Endothelial cell of umbilical vein (primary cell): ENCODE measurements around the gene SLC25A26. TPM values are rescaled to one million over a fixed set of nuclear protein-coding genes. Genes with fewer than 3 reads are reported as not detected.

ENCODE experiments used
- BruUV-seq: library from RNA; stranded (reverse); fragments of 400-500 nt; replicated peaks from 2 replicates; lab custom pipeline; 2021; lab: Mats Ljungman, UMichigan
- CTCF ChIA-PET: fragments of 300-600, 350-600 bp; sonication (Branson Sonifier 250); formaldehyde crosslinking; loops from one replicate; lab custom pipeline; 2021; ENCODE audit warnings: antibody characterized with exemption, inconsistent platforms; lab: Charles Lee
- POLR2A ChIA-PET: fragments of 300-600, 350-600 bp; sonication (Branson Sonifier 250); formaldehyde crosslinking; loops from one replicate; lab custom pipeline; 2021; ENCODE audit warnings: antibody characterized with exemption, inconsistent platforms; lab: Charles Lee
- DNase-seq: peaks from one replicate; pipeline ENCODE4 v3.0.0-alpha.2; 2011; ENCODE audit warnings: low read depth, low spot score
- FAIRE-seq: peaks from 2 replicates; lab custom pipeline; 2011; peaks lifted over from hg19 to GRCh38; lab: Jason Lieb, UNC
- H2AFZ ChIP-seq: 2 replicates; pipeline ENCODE4 v1.6.0; 2012; ENCODE audit warnings: low read depth, low read length, control low read depth, inconsistent platforms
- H3K27ac ChIP-seq: 2 replicates; pipeline ENCODE4 v1.5.1; 2011; ENCODE audit warnings: low read depth, mild to moderate bottlenecking, control low read depth, low read length, moderate library complexity; ENCODE audit not compliant: insufficient read depth
- H3K27me3 ChIP-seq, 2 experiments: 2 replicates each; pipeline versions ENCODE4 v1.6.0 to v1.6.1; 2011; ENCODE audit warnings: low read length in 2 of 2, mixed read lengths in 1 of 2; ENCODE audit not compliant: control insufficient read depth in 2 of 2, insufficient read depth in 2 of 2
- H3K36me3 ChIP-seq, 2 experiments: 2 replicates in 1 of 2; 3 replicates in 1 of 2; pipeline ENCODE4 v1.5.1; 2011; ENCODE audit warnings: low read length in 2 of 2, mild to moderate bottlenecking in 1 of 2, moderate library complexity in 1 of 2; ENCODE audit not compliant: control insufficient read depth in 2 of 2, insufficient read depth in 2 of 2; ENCODE audit errors: extremely low read depth in 1 of 2
- H3K4me1 ChIP-seq: 3 replicates; pipeline ENCODE4 v1.5.1; 2011; ENCODE audit warnings: mild to moderate bottlenecking, low read length; ENCODE audit not compliant: control insufficient read depth, insufficient read depth; ENCODE audit errors: extremely low read depth
- H3K4me2 ChIP-seq: 2 replicates; pipeline ENCODE4 v1.6.1; 2011; ENCODE audit warnings: low read length, control low read depth, mixed read lengths; ENCODE audit not compliant: insufficient read depth
- H3K4me3 ChIP-seq, 3 experiments: fragments of 200-600 bp in 1 of 3; sonication (generic), shearing (Covaris generic) in 1 of 3; replicated peaks in 1 of 3; 2 replicates each; pipeline ENCODE4 v1.5.1; 2011 to 2016; ENCODE audit warnings: control low read depth in 3 of 3, low read length in 3 of 3, mild to moderate bottlenecking in 2 of 3, inconsistent platforms in 1 of 3, low read depth in 1 of 3, moderate library complexity in 1 of 3; ENCODE audit not compliant: insufficient read depth in 1 of 3
- H3K79me2 ChIP-seq: 2 replicates; pipeline ENCODE4 v1.6.0; 2012; ENCODE audit warnings: low read length, inconsistent platforms; ENCODE audit not compliant: control insufficient read depth, insufficient read depth
- H3K9ac ChIP-seq: replicated peaks from 2 replicates; pipeline ENCODE3; 2011; ENCODE audit warnings: low read length, control low read depth; ENCODE audit not compliant: insufficient read depth; ENCODE audit errors: extremely low read depth
- H3K9me1 ChIP-seq: replicated peaks from 3 replicates; pipeline ENCODE4 v1.6.0; 2011; ENCODE audit warnings: mild to moderate bottlenecking, low read length; ENCODE audit not compliant: control insufficient read depth, insufficient read depth; ENCODE audit errors: extremely low read depth
- H3K9me3 ChIP-seq: replicated peaks from 2 replicates; pipeline ENCODE4 v1.5.1; 2012; ENCODE audit warnings: low read length, inconsistent platforms; ENCODE audit not compliant: control insufficient read depth, insufficient read depth
- H4K20me1 ChIP-seq: replicated peaks from 2 replicates; pipeline ENCODE3; 2011; ENCODE audit warnings: mild to moderate bottlenecking, low read length; ENCODE audit not compliant: control insufficient read depth, insufficient read depth; ENCODE audit errors: extremely low read depth
- EZH2 ChIP-seq: IDR thresholded peaks from 2 replicates; pipeline ENCODE4 v1.6.1; 2012; ENCODE audit warnings: borderline replicate concordance, low read depth, mild to moderate bottlenecking, moderate library complexity, low read length, inconsistent platforms; ENCODE audit not compliant: severe bottlenecking
- FOS ChIP-seq: IDR thresholded peaks from 2 replicates; pipeline ENCODE4 v1.6.1; 2011; ENCODE audit warnings: mild to moderate bottlenecking, low read length, moderate library complexity, borderline replicate concordance; ENCODE audit not compliant: insufficient read depth
- GATA2 ChIP-seq: IDR thresholded peaks from 2 replicates; pipeline ENCODE4 v1.7.0; 2011; ENCODE audit warnings: low read depth, mild to moderate bottlenecking, moderate library complexity, mixed read lengths, low read length; ENCODE audit not compliant: insufficient read length, insufficient read depth
- MAX ChIP-seq: IDR thresholded peaks from 2 replicates; pipeline ENCODE4 v1.6.1; 2011; ENCODE audit not compliant: insufficient read depth, insufficient read length
- POLR2A ChIP-seq: IDR thresholded peaks from 2 replicates; pipeline ENCODE4 v1.6.1; 2012; ENCODE audit warnings: low read depth, mild to moderate bottlenecking, control low read depth, low read length
- POLR2AphosphoS5 ChIP-seq: IDR thresholded peaks from 2 replicates; pipeline ENCODE4 v1.6.1; 2012; ENCODE audit warnings: low read depth, mild to moderate bottlenecking, control low read depth, low read length, moderate library complexity; ENCODE audit not compliant: insufficient read depth
- dilution Hi-C: fragments of 300-500 bp; cut with MboI; formaldehyde crosslinking; loops from one replicate; pipeline ENCODE4 v1.15.0; 2019; ENCODE audit warnings: low sequenced_read_pairs; ENCODE audit not compliant: extremely low pct_ligation_motif_present
- intact Hi-C: fragments of 100-400 bp; cut with micrococcal nuclease; formaldehyde crosslinking; loops from one replicate; pipeline ENCODE4 v1.10.0; 2022
- polyA plus RNA-seq, 4 experiments: library from polyadenylated mRNA; depleted of rRNA in 3 of 4; stranded (reverse) in 3 of 4; unstranded in 1 of 4; fragments of >200 nt; gene quantifications; 2 replicates each; pipeline versions ENCODE4 v1.2.1 to v1.2.3, GENCODE V29; 2011 to 2012; ENCODE audit warnings: missing spikeins in 1 of 4
- total RNA-seq: library from RNA; stranded (reverse); gene quantifications from 2 replicates; pipeline ENCODE4 v1.2.3, GENCODE V29; 2021
- TF ChIP-seq, protein P1 (sequence below), 2 donors: IDR thresholded peaks; 1 replicate in 1 of 2; 2 replicates in 1 of 2; pipeline ENCODE4 v1.5.1; 2011; ENCODE audit warnings: low read length in 2 of 2, mild to moderate bottlenecking in 2 of 2, moderate library complexity in 2 of 2, control low read depth in 1 of 2, inconsistent platforms in 1 of 2, low read depth in 1 of 2; ENCODE audit not compliant: insufficient read depth in 1 of 2; ENCODE audit errors: extremely low read depth in 1 of 2

SLC25A26 gene
- total and polyA plus RNA-seq, 2 donors (not counting 3 experiments of a cell fraction or from before 2014, with no cell fraction given) = 11.8 to 23.5 TPM

DNA sequence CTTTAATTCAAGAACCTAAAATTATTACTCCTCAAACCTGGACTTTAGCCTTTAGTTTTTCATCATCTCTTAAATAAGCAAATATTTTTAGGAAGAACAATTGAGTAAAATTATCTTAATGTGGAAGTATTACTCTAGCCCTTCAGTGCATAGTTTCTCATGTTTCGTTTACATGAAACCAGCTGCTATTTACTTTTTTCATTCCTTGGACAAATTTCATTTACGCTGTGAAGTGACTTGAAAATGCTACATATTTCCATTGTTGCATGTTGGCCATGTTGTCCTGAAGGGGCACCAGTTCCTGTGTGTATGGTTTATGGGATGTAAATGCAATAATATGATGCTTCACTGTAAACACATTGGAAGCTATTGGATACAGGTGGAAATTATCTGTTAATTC, 49.9 kb downstream of the SLC25A26 start:
- POLR2A ChIA-PET = no interaction called here
- Histone ChIP-seq H3K9ac (no peak overlapping the region), H3K4me1 (no peaks in the 10 kb centered on the region), H3K9me1 (no peaks in the 10 kb centered on the region), H3K4me3 (no peak overlapping the region), H3K79me2 (no peaks in the 10 kb centered on the region), H3K27me3 (no peaks in the 10 kb centered on the region), H3K36me3 (no peaks in the 10 kb centered on the region), H3K27ac (no peak overlapping the region), H3K9me3 (no peaks in the 10 kb centered on the region), H3K4me2 (no peak overlapping the region), H2AFZ (no peak overlapping the region), H4K20me1 (no peaks in the 10 kb centered on the region)
- no peak for DNase-seq
- intact Hi-C loops = no loop called here
- no peak for FAIRE-seq
- BruUV-seq = no TSS peak
- TF ChIP-seq POLR2A (no peak), EZH2 (no peak), FOS (no peak), MAX (no peak), GATA2 (no peak), POLR2AphosphoS5 (no peak)
- TF ChIP-seq, protein P1, sequence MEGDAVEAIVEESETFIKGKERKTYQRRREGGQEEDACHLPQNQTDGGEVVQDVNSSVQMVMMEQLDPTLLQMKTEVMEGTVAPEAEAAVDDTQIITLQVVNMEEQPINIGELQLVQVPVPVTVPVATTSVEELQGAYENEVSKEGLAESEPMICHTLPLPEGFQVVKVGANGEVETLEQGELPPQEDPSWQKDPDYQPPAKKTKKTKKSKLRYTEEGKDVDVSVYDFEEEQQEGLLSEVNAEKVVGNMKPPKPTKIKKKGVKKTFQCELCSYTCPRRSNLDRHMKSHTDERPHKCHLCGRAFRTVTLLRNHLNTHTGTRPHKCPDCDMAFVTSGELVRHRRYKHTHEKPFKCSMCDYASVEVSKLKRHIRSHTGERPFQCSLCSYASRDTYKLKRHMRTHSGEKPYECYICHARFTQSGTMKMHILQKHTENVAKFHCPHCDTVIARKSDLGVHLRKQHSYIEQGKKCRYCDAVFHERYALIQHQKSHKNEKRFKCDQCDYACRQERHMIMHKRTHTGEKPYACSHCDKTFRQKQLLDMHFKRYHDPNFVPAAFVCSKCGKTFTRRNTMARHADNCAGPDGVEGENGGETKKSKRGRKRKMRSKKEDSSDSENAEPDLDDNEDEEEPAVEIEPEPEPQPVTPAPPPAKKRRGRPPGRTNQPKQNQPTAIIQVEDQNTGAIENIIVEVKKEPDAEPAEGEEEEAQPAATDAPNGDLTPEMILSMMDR (IDR thresholded peaks at IDR 0.05; ENCODE audit: extremely low read depth in 1 of 2, insufficient read depth in 1 of 2, low read depth in 1 of 2, low read length in 2 of 2) = no peak
- CTCF ChIA-PET = interaction anchor here (0.7 to 4.9 kb wide), 5 partner anchors 16 to 553 kb away, joined by 3 to 30 read pairs (median 5); no protein-coding TSS in a partner anchor
- dilution Hi-C loops = no loop called here
